ENCODE results near the gene ZBTB7C.

Gene ZBTB7C

GRCh38 chr18:48199399-48199798 lies 209.8 kb downstream of the ZBTB7C start:
- H3K4me3 ChIP-seq (ENCODE audit: low read depth, low read length): no peak overlapping the region

DNA sequence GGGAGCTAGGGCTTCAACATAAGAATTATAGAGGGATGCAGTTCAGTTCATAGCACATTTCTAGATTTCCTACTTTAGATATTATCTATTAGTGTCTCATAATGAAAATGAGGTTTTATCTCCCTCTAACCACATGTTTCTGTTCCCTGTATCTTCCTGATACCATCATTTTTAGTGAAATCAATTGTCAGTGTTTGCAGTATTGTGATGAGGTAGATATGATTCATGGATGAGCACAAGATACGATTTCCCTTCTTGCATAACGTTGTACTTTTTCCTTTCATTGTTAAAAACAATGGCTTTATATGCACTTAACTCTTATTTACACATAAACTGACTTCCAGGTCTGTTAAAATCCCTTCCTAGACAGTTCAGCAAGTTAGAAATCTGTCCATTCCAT lies 211.4 kb downstream of the ZBTB7C start:
- no peak overlapping the region for H3K4me3 ChIP-seq (ENCODE audit: low read depth, low read length)

GRCh38 chr18:48195787-48196186 lies 213.4 kb downstream of the ZBTB7C start:
- H3K4me3 ChIP-seq (ENCODE audit: low read depth, low read length): no peak overlapping the region

DNA sequence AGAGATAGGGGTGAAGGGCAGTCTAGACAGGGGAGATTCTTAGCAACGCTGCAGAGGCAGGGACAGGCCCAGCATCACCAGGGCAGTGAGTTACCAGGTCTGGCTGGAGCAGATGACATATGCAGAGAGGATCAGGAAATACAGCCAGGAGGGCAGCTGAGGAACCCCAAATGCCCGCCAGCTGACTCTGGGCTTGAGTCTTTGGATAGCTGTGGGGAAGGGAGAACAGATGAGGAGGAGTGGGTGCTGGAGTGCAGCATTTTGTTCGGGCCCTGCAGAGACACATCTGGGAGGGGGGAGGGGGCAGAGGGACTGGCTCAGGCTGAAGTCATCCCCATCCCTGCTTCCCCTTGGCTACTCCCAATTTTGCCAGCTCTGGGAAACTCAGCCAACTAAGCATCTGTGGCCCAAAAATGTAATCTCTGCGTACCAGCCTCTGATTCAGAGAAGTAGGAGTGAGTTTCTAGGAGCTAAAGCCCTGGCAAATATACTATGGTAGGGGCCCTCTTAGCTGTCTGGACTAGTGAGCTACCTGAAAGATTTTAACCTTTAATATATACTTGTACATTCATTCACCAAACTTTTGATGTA lies 214.5 kb downstream of the ZBTB7C start:
- no peak overlapping the region for H3K4me3 ChIP-seq (ENCODE audit: low read depth, low read length)

GRCh38 chr18:48193521-48194492 lies 215.4 kb downstream of the ZBTB7C start:
- H3K4me3 ChIP-seq (ENCODE audit: low read depth, low read length): no peak overlapping the region

DNA sequence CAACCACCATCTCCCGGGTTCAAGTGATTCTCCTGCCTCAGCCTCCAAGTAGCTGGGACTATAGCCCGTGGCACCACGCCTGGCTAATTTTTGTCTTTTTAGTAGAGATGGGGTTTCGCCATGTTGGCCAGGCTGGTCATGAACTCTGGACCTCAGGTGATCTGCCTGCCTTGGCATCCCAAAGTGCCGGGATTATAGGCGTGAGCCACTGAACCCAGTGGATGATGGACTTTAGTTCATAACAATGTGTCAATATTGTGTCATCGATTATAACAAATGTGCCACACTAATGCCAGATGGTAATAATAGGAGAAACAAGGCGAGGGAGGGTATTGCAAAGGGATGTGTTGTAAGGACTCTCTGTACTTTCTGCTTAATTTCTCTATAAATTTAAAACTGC lies 216.6 kb downstream of the ZBTB7C start:
- H3K4me3 ChIP-seq (ENCODE audit: low read depth, low read length): no peak overlapping the region

DNA sequence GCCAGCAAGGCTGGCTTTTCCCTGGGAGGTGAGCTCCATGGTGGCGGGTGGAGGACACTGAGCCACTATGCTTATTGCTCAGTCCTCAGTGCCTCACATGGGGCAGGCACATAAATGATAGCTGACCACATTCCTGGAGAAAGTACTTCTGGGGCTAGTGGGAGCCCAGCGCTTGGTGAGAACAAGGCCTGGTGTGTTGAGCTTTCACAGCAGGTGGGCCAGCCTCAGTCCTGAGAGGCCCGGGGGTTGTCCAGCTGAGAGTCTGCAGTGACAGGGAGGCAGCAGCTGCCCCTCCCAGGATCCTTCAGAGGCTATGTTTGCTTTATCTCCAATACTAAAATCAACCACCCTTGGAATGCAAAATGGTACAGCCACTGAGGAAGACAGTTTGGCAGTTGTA lies 217.7 kb downstream of the ZBTB7C start:
- H3K4me3 ChIP-seq (ENCODE audit: low read depth, low read length): no peak overlapping the region

- H3K4me3 ChIP-seq (ENCODE audit: low read depth, low read length): no peak overlapping the region
Observed at GRCh38 chr18:48190994-48191393, 218.2 kb downstream of the ZBTB7C start.

DNA sequence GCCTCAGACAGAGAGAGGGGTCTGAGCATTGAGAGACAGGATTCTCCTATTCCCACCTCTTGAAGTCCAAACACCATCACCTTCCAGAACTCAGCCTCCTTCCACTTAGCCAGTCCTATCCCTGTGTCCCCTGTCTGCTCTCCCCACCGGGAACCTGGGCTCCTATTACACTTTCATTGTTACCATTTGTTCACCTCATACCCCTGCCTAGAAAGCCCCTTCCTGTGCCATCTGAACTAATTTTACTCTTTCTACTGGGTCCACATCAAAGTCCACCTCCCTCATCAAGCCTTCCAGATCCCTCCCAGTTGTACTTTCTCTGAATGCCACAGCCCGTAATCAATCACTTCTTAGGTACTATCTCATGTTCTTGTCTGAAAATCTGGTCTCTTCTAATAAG lies 220.6 kb downstream of the ZBTB7C start:
- no peak overlapping the region for H3K4me3 ChIP-seq (ENCODE audit: low read depth, low read length)

GRCh38 chr18:48186861-48187260 lies 222.3 kb downstream of the ZBTB7C start:
- no peak overlapping the region for H3K4me3 ChIP-seq (ENCODE audit: low read depth, low read length)

- H3K4me3 ChIP-seq (ENCODE audit: low read depth, low read length): no peak overlapping the region
Observed at GRCh38 chr18:48186131-48186766, 222.9 kb downstream of the ZBTB7C start.

DNA sequence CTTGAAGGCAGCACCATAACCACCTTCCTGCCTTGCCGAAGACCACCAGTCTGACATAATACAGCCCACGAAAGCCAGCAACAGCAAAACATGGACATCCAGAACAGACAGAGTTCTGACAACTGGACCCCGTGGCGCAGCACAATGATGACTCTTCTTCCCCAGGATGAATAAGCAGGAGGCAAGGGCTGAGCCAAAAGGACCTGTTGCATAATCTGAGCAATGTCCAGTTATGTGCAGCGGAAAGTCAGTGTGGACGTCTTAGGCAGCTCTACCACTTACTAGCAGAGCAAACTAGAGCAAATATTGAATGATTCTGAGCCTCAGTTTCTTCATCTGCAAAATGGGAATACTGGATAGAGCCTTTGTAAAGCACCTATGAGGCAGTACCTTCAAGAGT lies 225.1 kb downstream of the ZBTB7C start:
- H3K4me3 ChIP-seq (ENCODE audit: low read depth, low read length): no peak overlapping the region

DNA sequence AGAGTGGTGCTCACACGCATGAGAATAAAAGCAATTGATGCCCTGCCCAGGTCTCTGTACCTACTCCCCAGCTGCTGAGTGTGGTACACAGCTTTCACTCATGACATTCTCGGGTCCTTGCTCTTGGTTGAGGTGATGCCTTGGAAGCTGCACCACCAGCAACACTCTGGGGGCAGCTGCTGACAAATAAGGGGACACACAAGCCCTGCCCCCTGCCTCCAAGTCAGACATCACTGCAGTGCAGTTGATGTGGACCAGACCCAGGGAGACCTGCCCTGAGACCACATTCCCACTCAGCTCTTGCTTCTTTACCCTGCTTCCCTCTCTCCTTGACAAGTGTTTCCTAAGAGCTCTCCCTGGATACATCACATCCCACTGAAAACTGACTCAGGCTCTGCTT lies 225.6 kb downstream of the ZBTB7C start:
- H3K4me3 ChIP-seq (ENCODE audit: low read depth, low read length): no peak overlapping the region

- H3K4me3 ChIP-seq (ENCODE audit: low read depth, low read length): no peak overlapping the region
Observed at GRCh38 chr18:48182779-48183178, 226.4 kb downstream of the ZBTB7C start.

- no peak overlapping the region for H3K4me3 ChIP-seq (ENCODE audit: low read depth, low read length)
Observed at GRCh38 chr18:48181857-48182256, 227.3 kb downstream of the ZBTB7C start.

DNA sequence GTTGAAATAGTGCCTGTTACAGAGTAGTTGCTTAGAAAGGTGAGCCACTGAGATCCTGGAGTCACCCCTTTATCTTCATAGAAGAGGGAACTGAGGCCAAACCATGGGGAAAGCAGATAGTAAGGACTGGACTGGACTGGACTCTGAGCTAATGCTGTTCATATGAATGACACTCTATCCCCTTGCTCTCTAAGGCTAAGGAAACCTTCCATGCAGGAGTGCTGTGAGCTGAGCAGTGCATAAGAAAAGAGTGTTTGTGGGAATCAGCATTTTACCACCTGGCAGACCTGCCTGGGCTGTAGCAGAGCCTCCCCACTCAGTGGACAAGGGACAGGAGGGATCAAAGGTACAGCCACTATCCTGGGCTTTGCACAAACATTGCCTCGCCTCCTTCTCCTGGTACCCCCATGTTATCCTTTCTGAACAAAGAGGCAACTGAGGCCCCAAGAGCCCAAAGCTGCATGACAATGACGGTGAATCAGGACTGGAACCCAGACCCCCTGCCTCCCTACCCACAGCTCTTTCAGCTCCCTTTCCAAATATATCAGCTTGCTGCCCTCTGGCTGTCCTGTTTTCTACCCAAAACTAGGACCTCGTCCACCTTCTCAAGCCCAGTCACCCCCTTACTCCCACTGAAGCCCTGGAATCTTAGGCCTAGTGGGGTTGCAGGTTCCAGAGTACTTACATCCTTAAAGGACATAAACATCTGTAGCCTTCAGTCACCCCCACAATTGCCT lies 227.9 kb downstream of the ZBTB7C start:
- no peak overlapping the region for H3K4me3 ChIP-seq (ENCODE audit: low read depth, low read length)

DNA sequence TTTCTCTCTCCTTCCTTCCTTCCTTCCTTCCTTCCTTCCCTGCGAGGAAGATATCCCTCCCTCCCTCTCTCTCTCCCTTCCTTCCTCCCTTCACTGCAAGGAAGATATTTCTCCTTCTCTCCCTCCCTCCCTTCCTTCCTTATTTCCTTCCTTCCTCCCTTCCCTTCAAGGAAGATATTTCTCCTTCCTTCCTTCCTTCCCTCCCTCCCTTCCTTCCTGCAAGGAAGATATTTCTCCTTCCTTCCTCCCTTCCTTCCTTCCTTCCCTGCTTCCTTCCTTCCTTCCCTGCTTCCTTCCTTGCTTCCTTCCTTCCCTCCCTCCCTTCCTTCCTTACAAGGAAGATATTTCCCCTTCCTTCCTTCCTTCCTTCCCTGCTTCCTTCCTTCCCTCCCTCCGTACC lies 229.5 kb downstream of the ZBTB7C start:
- no peak overlapping the region for H3K4me3 ChIP-seq (ENCODE audit: low read depth, low read length)

- no peak overlapping the region for H3K4me3 ChIP-seq (ENCODE audit: low read depth, low read length)
Observed at GRCh38 chr18:48179001-48179400, 230.2 kb downstream of the ZBTB7C start.

- no peak overlapping the region for H3K4me3 ChIP-seq (ENCODE audit: low read depth, low read length)
Observed at GRCh38 chr18:48176909-48177308, 232.3 kb downstream of the ZBTB7C start.

DNA sequence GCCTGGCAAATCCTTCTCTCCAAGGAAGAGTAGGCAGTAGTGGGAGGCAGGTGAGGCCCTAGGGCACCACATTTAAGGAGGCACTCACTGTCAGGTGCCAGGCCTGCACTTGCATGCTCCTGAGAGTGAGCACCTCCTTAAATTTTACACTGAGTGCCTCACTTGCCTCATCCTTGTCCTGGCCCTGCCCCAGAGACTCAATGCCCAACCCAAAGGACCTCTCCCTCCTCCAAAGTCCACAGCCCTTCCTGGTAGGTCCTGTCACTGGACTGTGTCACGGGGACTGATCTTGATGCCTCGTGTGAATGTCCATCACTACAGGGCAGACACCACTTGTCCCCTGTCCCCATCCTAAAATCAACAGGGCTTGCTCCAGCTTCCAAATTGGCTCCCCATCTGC lies 235.6 kb downstream of the ZBTB7C start:
- no peak overlapping the region for H3K4me3 ChIP-seq (ENCODE audit: low read depth, low read length)

Measured in iPS-11a (cell line).